GM12865 (cell line): Measurements from ENCODE around the gene WSB1.

Experiments
- DNase-seq: peaks from one replicate; pipeline ENCODE4 v3.0.0; 2010; ENCODE audit warnings: low read depth
- H3K4me3 ChIP-seq: 2 replicates; pipeline ENCODE4 v1.5.1; 2011; ENCODE audit warnings: mild to moderate bottlenecking, low read depth, low read length, control low read depth
- CTCF ChIP-seq: IDR thresholded peaks from 2 replicates; pipeline ENCODE4 v1.5.1; 2011; ENCODE audit warnings: low read length, control low read depth, low read depth, inconsistent platforms; ENCODE audit not compliant: insufficient read depth; ENCODE audit errors: missing control alignments

WSB1 gene

GRCh38 chr17:27318633-27319032, 24.7 kb downstream of the WSB1 start:
- no peak overlapping the region for H3K4me3 ChIP-seq
- TF ChIP-seq CTCF = no peak
- DNase-seq = no peak

- DNase-seq = no peak
- no peak overlapping the region for H3K4me3 ChIP-seq
- TF ChIP-seq CTCF = no peak
Measured at GRCh38 chr17:27319541-27320221, 25.8 kb downstream of the WSB1 start.

GRCh38 chr17:27320222-27320560, 26.3 kb downstream of the WSB1 start:
- TF ChIP-seq CTCF = no peak
- no peak for DNase-seq
- H3K4me3 ChIP-seq = no peak overlapping the region

- TF ChIP-seq CTCF = no peak
- no peak for DNase-seq
- no peak overlapping the region for H3K4me3 ChIP-seq
Measured at GRCh38 chr17:27321372-27321771, 27.5 kb downstream of the WSB1 start.

GRCh38 chr17:27322026-27322425, 28.1 kb downstream of the WSB1 start:
- no peak overlapping the region for H3K4me3 ChIP-seq
- DNase-seq = no peak
- no peak for TF ChIP-seq CTCF

GRCh38 chr17:27322690-27323508, 29.0 kb downstream of the WSB1 start:
- no peak for DNase-seq
- no peak overlapping the region for H3K4me3 ChIP-seq
- no peak for TF ChIP-seq CTCF
